22Rv1 (cell line): ENCODE results near the gene AFTPH.

Source experiments
- H3K27ac ChIP-seq: fragments of 450-650 bp; 2 replicates; pipeline ENCODE4 v1.5.1; 2017
- ZFX ChIP-seq: fragments of 450-650 bp; IDR thresholded peaks from 2 replicates; pipeline ENCODE4 v1.6.1; 2017; ENCODE audit warnings: antibody characterized with exemption, borderline replicate concordance
- TF ChIP-seq, protein P1 (sequence below): fragments of 450-650 bp; IDR thresholded peaks from 2 replicates; pipeline ENCODE4 v1.5.1; 2017; ENCODE audit warnings: mild to moderate bottlenecking

AFTPH gene

GRCh38 chr2:64532030-64532429, 7.9 kb downstream of the AFTPH start:
- TF ChIP-seq, protein P1, sequence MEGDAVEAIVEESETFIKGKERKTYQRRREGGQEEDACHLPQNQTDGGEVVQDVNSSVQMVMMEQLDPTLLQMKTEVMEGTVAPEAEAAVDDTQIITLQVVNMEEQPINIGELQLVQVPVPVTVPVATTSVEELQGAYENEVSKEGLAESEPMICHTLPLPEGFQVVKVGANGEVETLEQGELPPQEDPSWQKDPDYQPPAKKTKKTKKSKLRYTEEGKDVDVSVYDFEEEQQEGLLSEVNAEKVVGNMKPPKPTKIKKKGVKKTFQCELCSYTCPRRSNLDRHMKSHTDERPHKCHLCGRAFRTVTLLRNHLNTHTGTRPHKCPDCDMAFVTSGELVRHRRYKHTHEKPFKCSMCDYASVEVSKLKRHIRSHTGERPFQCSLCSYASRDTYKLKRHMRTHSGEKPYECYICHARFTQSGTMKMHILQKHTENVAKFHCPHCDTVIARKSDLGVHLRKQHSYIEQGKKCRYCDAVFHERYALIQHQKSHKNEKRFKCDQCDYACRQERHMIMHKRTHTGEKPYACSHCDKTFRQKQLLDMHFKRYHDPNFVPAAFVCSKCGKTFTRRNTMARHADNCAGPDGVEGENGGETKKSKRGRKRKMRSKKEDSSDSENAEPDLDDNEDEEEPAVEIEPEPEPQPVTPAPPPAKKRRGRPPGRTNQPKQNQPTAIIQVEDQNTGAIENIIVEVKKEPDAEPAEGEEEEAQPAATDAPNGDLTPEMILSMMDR, result no peak
- TF ChIP-seq ZFX, result no peak
- H3K27ac ChIP-seq, result no peak overlapping the region

DNA sequence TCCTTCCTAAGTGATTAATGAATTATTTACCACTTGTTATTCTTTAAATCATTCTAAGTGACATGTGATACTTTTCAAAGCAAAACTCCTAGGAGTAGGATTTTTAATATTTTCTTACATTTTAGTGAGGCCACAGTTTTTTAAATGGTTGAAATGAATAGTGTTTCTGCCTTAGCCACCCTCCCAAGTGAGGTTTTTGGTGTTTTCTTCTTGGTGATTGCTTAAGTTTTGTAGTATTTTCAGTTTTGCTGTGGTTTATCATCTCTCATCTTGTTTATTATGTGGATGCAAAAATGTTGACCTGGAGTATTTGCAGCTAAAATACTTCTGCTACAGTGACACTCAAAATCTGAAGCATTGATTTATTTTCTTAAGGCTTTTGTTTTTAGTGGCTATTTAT, 9.8 kb downstream of the AFTPH start:
- TF ChIP-seq, protein P1, result no peak
- TF ChIP-seq ZFX, result no peak
- no peak overlapping the region for H3K27ac ChIP-seq

DNA sequence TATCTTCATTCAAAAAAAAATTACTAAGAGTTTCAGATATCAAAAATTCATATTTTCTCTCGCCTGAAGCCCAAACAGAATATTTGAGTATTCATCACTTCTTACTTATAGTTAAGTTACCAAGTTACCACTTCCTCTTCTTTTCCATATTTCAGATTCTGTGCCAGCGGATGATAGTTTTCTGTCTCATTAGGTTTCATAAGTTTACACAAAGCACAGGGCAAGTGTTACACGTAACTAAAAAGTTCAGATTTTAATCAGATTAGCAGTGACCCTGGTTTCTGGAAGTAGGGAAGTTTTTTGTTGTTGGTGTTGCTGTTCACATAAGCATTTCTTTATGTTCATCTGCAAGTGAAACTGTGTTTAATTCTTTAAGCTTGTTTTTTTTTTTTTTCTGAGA, 10.2 kb downstream of the AFTPH start:
- TF ChIP-seq, protein P1, result no peak
- no peak for TF ChIP-seq ZFX
- H3K27ac ChIP-seq, result no peak overlapping the region

- H3K27ac ChIP-seq, result no peak overlapping the region
- TF ChIP-seq ZFX, result no peak
Observed at GRCh38 chr2:64535024-64535423, 10.9 kb downstream of the AFTPH start.

GRCh38 chr2:64537991-64538390, 13.9 kb downstream of the AFTPH start:
- TF ChIP-seq ZFX, result no peak
- TF ChIP-seq, protein P1, result no peak
- H3K27ac ChIP-seq, result no peak overlapping the region

- TF ChIP-seq, protein P1, result no peak
- TF ChIP-seq ZFX, result no peak
- H3K27ac ChIP-seq, result no peak overlapping the region
Observed at GRCh38 chr2:64538764-64539433, 14.8 kb downstream of the AFTPH start.

- no peak overlapping the region for H3K27ac ChIP-seq
- no peak for TF ChIP-seq ZFX
- TF ChIP-seq, protein P1, result no peak
Observed at GRCh38 chr2:64540615-64541014, 16.5 kb downstream of the AFTPH start.

DNA sequence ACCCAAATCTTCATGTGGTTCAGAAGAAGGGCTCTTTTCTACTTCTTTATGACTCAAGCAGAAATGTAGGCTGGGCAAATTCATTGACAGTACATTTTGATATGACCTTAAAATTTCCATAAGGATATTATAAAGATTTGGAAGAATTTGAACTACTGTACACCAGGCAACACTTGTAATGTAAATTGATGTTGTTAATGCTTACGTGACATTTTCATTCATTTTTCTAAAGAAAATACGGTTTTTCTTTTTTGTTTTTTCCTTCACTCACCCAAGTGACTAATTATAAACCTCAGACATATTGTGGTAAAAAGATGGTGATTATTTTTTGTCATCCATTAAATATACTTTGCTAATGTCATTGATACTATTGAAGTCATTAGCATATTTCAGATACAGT, 17.4 kb downstream of the AFTPH start:
- H3K27ac ChIP-seq, result peak overlapping the region; percentile 70
- TF ChIP-seq ZFX, result no peak
- TF ChIP-seq, protein P1, result no peak
